ENCODE measurements around the gene MLLT1.
A peak's percentile ranks its signal among the peaks of the same experiment; 100 is the strongest.

The MLLT1 gene

DNA sequence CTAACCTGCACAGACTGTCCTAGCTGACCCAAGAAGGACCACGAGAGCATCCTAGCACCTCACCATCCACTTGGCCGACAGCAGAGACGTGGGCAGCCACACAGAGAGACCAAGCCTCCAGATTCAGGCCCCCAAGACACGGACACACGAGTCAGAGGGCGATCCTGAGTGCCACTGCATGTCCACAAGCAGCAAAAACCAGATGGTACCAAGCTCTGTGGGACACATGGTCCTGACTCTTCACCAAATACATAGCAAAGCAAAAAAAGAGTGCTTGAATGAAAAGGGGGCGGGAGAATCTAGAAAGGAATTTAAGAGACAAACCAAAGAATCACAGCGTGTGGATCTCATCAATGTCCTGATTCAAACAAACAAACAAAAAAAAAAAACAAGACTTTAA lies 45.2 kb downstream of the MLLT1 start:
- Histone ChIP-seq H3K4me3 (ENCODE audit: severe bottlenecking) (no peak overlapping the region), H3K4me1 (ENCODE audit: insufficient read depth, poor library complexity, severe bottlenecking) (peaks cover 50% of the 10 kb centered on the region), H3K36me3 (ENCODE audit: low read depth) (no peaks in the 10 kb centered on the region; the same call in 1 of the 2 replicates), H3K27me3 (ENCODE audit: insufficient read depth, poor library complexity, severe bottlenecking) (no peaks in the 10 kb centered on the region), H3K27ac (ENCODE audit: poor library complexity, severe bottlenecking) (no peak overlapping the region), H3K9me3 (ENCODE audit: severe bottlenecking) (no peaks in the 10 kb centered on the region)
- DNase-seq (ENCODE audit: low spot score), result peak; percentile 29
- no peak for ATAC-seq (ENCODE audit: low read depth)
- TF ChIP-seq, protein P1, sequence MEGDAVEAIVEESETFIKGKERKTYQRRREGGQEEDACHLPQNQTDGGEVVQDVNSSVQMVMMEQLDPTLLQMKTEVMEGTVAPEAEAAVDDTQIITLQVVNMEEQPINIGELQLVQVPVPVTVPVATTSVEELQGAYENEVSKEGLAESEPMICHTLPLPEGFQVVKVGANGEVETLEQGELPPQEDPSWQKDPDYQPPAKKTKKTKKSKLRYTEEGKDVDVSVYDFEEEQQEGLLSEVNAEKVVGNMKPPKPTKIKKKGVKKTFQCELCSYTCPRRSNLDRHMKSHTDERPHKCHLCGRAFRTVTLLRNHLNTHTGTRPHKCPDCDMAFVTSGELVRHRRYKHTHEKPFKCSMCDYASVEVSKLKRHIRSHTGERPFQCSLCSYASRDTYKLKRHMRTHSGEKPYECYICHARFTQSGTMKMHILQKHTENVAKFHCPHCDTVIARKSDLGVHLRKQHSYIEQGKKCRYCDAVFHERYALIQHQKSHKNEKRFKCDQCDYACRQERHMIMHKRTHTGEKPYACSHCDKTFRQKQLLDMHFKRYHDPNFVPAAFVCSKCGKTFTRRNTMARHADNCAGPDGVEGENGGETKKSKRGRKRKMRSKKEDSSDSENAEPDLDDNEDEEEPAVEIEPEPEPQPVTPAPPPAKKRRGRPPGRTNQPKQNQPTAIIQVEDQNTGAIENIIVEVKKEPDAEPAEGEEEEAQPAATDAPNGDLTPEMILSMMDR (IDR thresholded peaks at IDR 0.05; ENCODE audit: poor library complexity, severe bottlenecking), result no peak

GRCh38 chr19:6233827-6234511 lies 45.8 kb downstream of the MLLT1 start:
- Histone ChIP-seq H3K9me3 (ENCODE audit: severe bottlenecking) (no peaks in the 10 kb centered on the region), H3K4me3 (ENCODE audit: severe bottlenecking) (no peak overlapping the region), H3K4me1 (ENCODE audit: insufficient read depth, poor library complexity, severe bottlenecking) (peaks cover 44% of the 10 kb centered on the region), H3K27me3 (ENCODE audit: insufficient read depth, poor library complexity, severe bottlenecking) (no peaks in the 10 kb centered on the region), H3K36me3 (ENCODE audit: low read depth) (no peaks in the 10 kb centered on the region; the same call in 1 of the 2 replicates), H3K27ac (ENCODE audit: poor library complexity, severe bottlenecking) (peak overlapping the region; percentile 64)
- no peak for ATAC-seq (ENCODE audit: low read depth)
- DNase-seq (ENCODE audit: low spot score), result peak; percentile 34
- TF ChIP-seq, protein P1 (IDR thresholded peaks at IDR 0.05; ENCODE audit: poor library complexity, severe bottlenecking), result no peak

DNA sequence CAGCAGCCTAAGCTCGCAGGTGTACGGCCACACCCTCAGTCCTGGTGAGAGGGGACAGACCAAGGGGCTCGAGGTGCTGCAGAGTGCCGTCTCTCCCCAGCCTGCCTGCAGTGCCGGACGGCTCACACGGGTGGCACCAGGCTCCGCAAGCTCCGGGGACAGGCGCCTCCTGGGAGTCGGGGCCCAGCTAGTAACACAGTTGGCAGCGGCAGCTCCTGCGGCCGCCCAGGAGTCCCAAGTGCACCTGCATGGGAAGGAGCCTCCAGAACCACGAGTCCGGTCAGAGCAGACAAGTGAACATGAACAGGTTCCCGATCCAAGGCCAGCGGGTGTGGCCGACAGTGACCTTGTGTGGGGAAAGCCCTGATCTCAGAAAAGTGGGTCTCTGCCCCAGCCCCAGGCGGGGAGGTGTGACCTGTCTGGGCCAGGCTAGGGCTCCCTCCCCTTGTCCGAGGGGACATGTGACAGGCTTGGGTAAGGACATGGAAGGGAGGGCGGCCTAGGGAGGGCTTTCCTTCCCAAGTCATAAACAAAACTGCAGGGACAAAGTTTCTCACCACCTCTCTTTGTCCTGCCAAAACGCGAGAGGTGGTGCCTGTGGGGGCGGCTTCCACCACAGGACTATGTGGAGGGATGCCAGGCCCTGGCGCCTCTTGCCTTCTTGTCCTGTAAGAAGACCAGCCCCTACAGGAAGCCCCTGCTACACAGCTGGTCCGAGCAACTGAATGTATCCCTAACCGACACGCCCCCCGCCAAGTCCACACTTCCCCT lies 46.5 kb downstream of the MLLT1 start:
- DNase-seq (ENCODE audit: low spot score) (peak; percentile 37), ATAC-seq (ENCODE audit: low read depth) (peak; percentile 40; the same call in 2 of the 3 replicates)
- Histone ChIP-seq H3K27me3 (ENCODE audit: insufficient read depth, poor library complexity, severe bottlenecking) (no peaks in the 10 kb centered on the region), H3K36me3 (ENCODE audit: low read depth) (no peaks in the 10 kb centered on the region; the same call in 1 of the 2 replicates), H3K4me1 (ENCODE audit: insufficient read depth, poor library complexity, severe bottlenecking) (peaks cover 37% of the 10 kb centered on the region), H3K4me3 (ENCODE audit: severe bottlenecking) (no peak overlapping the region), H3K27ac (ENCODE audit: poor library complexity, severe bottlenecking) (peak overlapping the region; percentile 64), H3K9me3 (ENCODE audit: severe bottlenecking) (no peaks in the 10 kb centered on the region)
- TF ChIP-seq, protein P1 (IDR thresholded peaks at IDR 0.05; ENCODE audit: poor library complexity, severe bottlenecking), result no peak

DNA sequence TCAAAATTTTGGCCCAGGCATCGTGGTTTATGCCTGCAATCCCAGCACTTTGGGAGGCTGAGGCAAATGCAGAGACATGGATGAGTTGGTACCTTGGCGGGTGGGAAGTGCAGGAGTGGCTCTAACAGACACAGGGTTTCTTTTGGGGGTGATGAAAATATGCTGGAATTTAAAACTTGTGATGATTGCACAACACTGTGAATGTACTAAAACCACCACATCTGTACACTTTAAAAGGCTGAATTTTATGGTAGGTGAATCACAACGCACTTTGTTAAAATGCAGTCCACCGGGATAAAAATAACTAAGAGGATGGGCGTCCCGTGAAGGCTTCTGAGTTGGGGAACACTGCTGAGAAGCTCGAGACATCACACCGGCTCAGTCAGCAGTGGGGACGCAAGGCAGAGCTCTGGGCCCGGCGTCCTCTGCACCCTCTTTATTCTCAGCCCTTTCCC lies 47.1 kb downstream of the MLLT1 start:
- no peak for DNase-seq (ENCODE audit: low spot score)
- Histone ChIP-seq H3K4me1 (ENCODE audit: insufficient read depth, poor library complexity, severe bottlenecking) (peaks cover 36% of the 10 kb centered on the region), H3K9me3 (ENCODE audit: severe bottlenecking) (no peaks in the 10 kb centered on the region), H3K27ac (ENCODE audit: poor library complexity, severe bottlenecking) (peak overlapping the region; percentile 64), H3K36me3 (ENCODE audit: low read depth) (no peaks in the 10 kb centered on the region), H3K27me3 (ENCODE audit: insufficient read depth, poor library complexity, severe bottlenecking) (no peaks in the 10 kb centered on the region), H3K4me3 (ENCODE audit: severe bottlenecking) (no peak overlapping the region)
- ATAC-seq (ENCODE audit: low read depth), result peak; percentile 71
- TF ChIP-seq, protein P1 (IDR thresholded peaks at IDR 0.05; ENCODE audit: poor library complexity, severe bottlenecking), result no peak
